Motor neuron (in vitro differentiated cells): ENCODE measurements around the gene C1orf53. TPM values are rescaled to one million over a fixed set of nuclear protein-coding genes. Genes with fewer than 3 reads are reported as not detected.
A peak's percentile ranks its signal among the peaks of the same experiment; 100 is the strongest.

Experiments used
- ATAC-seq, 8 experiments: fragments of 200-7000 bp; cut with Tn5 transposase; replicated peaks in 6 of 8; 2 replicates each; pipeline ENCODE4 v1.8.0; 2021; ENCODE audit warnings: mild to moderate bottlenecking in 8 of 8, moderate library complexity in 8 of 8
- H3K27ac ChIP-seq, 2 donors: fragments of 250-450 bp; sonication (Bioruptor Pico); 2 replicates each; pipeline ENCODE4 v1.9.0; 2021; ENCODE audit warnings: antibody characterized with exemption in 2 of 2, mild to moderate bottlenecking in 2 of 2, moderate library complexity in 1 of 2
- H3K4me1 ChIP-seq, 2 donors: fragments of 250-450 bp; sonication (Bioruptor Pico); replicated peaks in 1 of 2; 2 replicates each; pipeline ENCODE4 v1.6.1; 2021; ENCODE audit warnings: antibody characterized with exemption in 2 of 2, mild to moderate bottlenecking in 2 of 2, moderate library complexity in 1 of 2
- H3K4me3 ChIP-seq, 5 donors: fragments of 250-450 bp; sonication (Bioruptor Pico); 2 replicates each; pipeline ENCODE4 v1.9.0; 2021; ENCODE audit warnings: antibody characterized with exemption in 5 of 5, mild to moderate bottlenecking in 5 of 5, moderate library complexity in 4 of 5
- WGBS, 10 experiments: fragments of 450-650 bp; shearing (Covaris generic); methylation state at CpG; one replicate each; pipeline ENCODE4 v1.0.0; 2022; 5-methylcytosine and 5-hydroxymethylcytosine counted together
- in situ Hi-C, 9 experiments: fragments of 400-800 bp; cut with MboI; loops; one replicate each; pipeline ENCODE4 v1.15.0; 2021; ENCODE audit warnings: low sequenced_read_pairs in 9 of 9, low pct_unique_long_range_greater_than_20kb in 2 of 9; ENCODE audit not compliant: unreplicated experiment in 9 of 9
- total RNA-seq, 8 experiments: library from RNA; unstranded; fragments of 300-600 nt; gene quantifications; 2 replicates each; pipeline versions ENCODE4 v1.2.3 to v1.2.4, GENCODE V29; 2022

The C1orf53 gene
- total RNA-seq, 8 experiments from 2014 or later, result 4.3 to 40.9 (median 10.1) TPM

- H3K27ac ChIP-seq, result no peak overlapping the region
- in situ Hi-C loops, result no loop called here
- peaks cover 0 to 6% of the 10 kb centered on the region in 2 donors for H3K4me1 ChIP-seq
- ATAC-seq, result peak in 3 of 8 experiments; percentile 29 to 47 (median 38)
- no peak overlapping the region for H3K4me3 ChIP-seq
- 15 to 100% (median 39%) methylated on average over 1 to 2 of the region's 2 CpGs; no CpG with 5 or more reads in 2 of the 10 experiments for WGBS, 10 experiments
Observed at GRCh38 chr1:197890936-197891335, 11.5 kb upstream of the C1orf53 start.

- peaks cover 0 to 6% of the 10 kb centered on the region in 2 donors for H3K4me1 ChIP-seq
- no peak for ATAC-seq
- no peak overlapping the region for H3K4me3 ChIP-seq
- in situ Hi-C loops, result no loop called here
- H3K27ac ChIP-seq, result no peak overlapping the region
Observed at GRCh38 chr1:197892684-197893083, 9.7 kb upstream of the C1orf53 start.

GRCh38 chr1:197896301-197896700, 6.1 kb upstream of the C1orf53 start:
- 83 to 100% (median 90%) methylated on average over 1 to 2 of the region's 2 CpGs; no CpG with 5 or more reads in 4 of the 10 experiments for WGBS, 10 experiments
- ATAC-seq, result no peak
- in situ Hi-C loops, result no loop called here

GRCh38 chr1:197899037-197899436, 3.4 kb upstream of the C1orf53 start:
- 60 to 100% (median 89%) methylated on average over 1 of the region's 1 CpG; no CpG with 5 or more reads in 1 of the 10 experiments for WGBS, 10 experiments
- Histone ChIP-seq H3K4me3 (no peak overlapping the region), H3K4me1 (peaks cover 7 to 8% of the 10 kb centered on the region in 2 donors), H3K27ac (no peak overlapping the region)
- in situ Hi-C loops, result no loop called here
- ATAC-seq, result no peak

More at GRCh38 chr1:197896301-197896700, 6.1 kb upstream of the C1orf53 start:
- Histone ChIP-seq H3K4me3 (no peak overlapping the region), H3K27ac (no peak overlapping the region), H3K4me1 (peaks cover 0 to under 1% of the 10 kb centered on the region in 2 donors)

- H3K27ac ChIP-seq, result peak overlapping the region; percentile 89 to 95
Observed at GRCh38 chr1:197902131-197902453, 338 bp upstream of the C1orf53 start.

GRCh38 chr1:197903196-197903514, 725 bp downstream of the C1orf53 start:
- in situ Hi-C loops, result loop anchor here in 6 of 9 experiments (25.0 kb wide), 3 partner anchors 291 to 784 kb away; no protein-coding TSS in a partner anchor
- Histone ChIP-seq H3K4me3 (peak overlapping the region; percentile 69 to 97 (median 77)), H3K4me1 (peaks cover 8 to 9% of the 10 kb centered on the region in 2 donors), H3K27ac (no peak overlapping the region)
- WGBS, 10 experiments, result 0 to 33% (median 26%) methylated on average over 1 to 3 of the region's 3 CpGs; no CpG with 5 or more reads in 2 of the 10 experiments
- ATAC-seq, result peak in 2 of 8 experiments; percentile 16 to 38

More at GRCh38 chr1:197902131-197902453, 338 bp upstream of the C1orf53 start:
- Histone ChIP-seq H3K4me1 (peaks cover 8 to 9% of the 10 kb centered on the region in 2 donors), H3K4me3 (peak overlapping the region; percentile 69 to 97 (median 77))
- ATAC-seq, result no peak
- 0 to 44% (median 15%) methylated on average over 2 to 6 of the region's 6 CpGs; no CpG with 5 or more reads in 2 of the 10 experiments for WGBS, 10 experiments
- in situ Hi-C loops, result loop anchor here in 6 of 9 experiments (25.0 kb wide), 3 partner anchors 290 to 785 kb away; no protein-coding TSS in a partner anchor

- 30 to 87% (median 44%) methylated on average over 2 to 11 of the region's 11 CpGs; no CpG with 5 or more reads in 1 of the 10 experiments for WGBS, 10 experiments
- in situ Hi-C loops, result loop anchor here in 6 of 9 experiments (25.0 kb wide), 3 partner anchors 292 to 783 kb away; no protein-coding TSS in a partner anchor
- Histone ChIP-seq H3K27ac (no peak overlapping the region), H3K4me1 (peaks cover 8 to 14% of the 10 kb centered on the region in 2 donors), H3K4me3 (no peak overlapping the region)
- ATAC-seq, result no peak
Observed at GRCh38 chr1:197904126-197904787, 1.8 kb downstream of the C1orf53 start.

- Histone ChIP-seq H3K4me1 (peaks cover 8 to 18% of the 10 kb centered on the region in 2 donors), H3K27ac (no peak overlapping the region), H3K4me3 (no peak overlapping the region)
- 12 to 100% (median 52%) methylated on average over 2 to 5 of the region's 5 CpGs; no CpG with 5 or more reads in 1 of the 10 experiments for WGBS, 10 experiments
- in situ Hi-C loops, result loop anchor here in 6 of 9 experiments (25.0 kb wide), 3 partner anchors 294 to 781 kb away; no protein-coding TSS in a partner anchor
- no peak for ATAC-seq
Observed at GRCh38 chr1:197905699-197906351, 3.4 kb downstream of the C1orf53 start.

- Histone ChIP-seq H3K27ac (no peak overlapping the region), H3K4me3 (no peak overlapping the region), H3K4me1 (peaks cover 20 to 33% of the 10 kb centered on the region in 2 donors)
- no peak for ATAC-seq
- in situ Hi-C loops, result loop anchor here in 6 of 9 experiments (25.0 kb wide), 3 partner anchors 296 to 779 kb away; no protein-coding TSS in a partner anchor
- 0 to 100% (median 33%) methylated on average over 1 to 3 of the region's 3 CpGs; no CpG with 5 or more reads in 1 of the 10 experiments for WGBS, 10 experiments
Observed at GRCh38 chr1:197907846-197908616, 5.6 kb downstream of the C1orf53 start.

- Histone ChIP-seq H3K4me1 (peaks cover 21 to 38% of the 10 kb centered on the region in 2 donors), H3K4me3 (no peak overlapping the region), H3K27ac (no peak overlapping the region)
- peak in 1 of 8 experiments; percentile 43 for ATAC-seq
- in situ Hi-C loops, result loop anchor here in 6 of 9 experiments (25.0 kb wide), 3 partner anchors 296 to 779 kb away; no protein-coding TSS in a partner anchor
- WGBS, 10 experiments, result 0 to 14% (median 4%) methylated on average over 2 to 14 of the region's 14 CpGs; no CpG with 5 or more reads in 2 of the 10 experiments
Observed at GRCh38 chr1:197908716-197909220, 6.3 kb downstream of the C1orf53 start.

GRCh38 chr1:197909384-197909783, 7.0 kb downstream of the C1orf53 start:
- WGBS, 10 experiments, result 0 to 41% (median 10%) methylated on average over 1 to 8 of the region's 8 CpGs; no CpG with 5 or more reads in 2 of the 10 experiments
- Histone ChIP-seq H3K27ac (no peak overlapping the region), H3K4me3 (no peak overlapping the region), H3K4me1 (peaks cover 21 to 34% of the 10 kb centered on the region in 2 donors)
- in situ Hi-C loops, result loop anchor here in 6 of 9 experiments (25.0 kb wide), 3 partner anchors 297 to 778 kb away; no protein-coding TSS in a partner anchor
- ATAC-seq, result peak in 1 of 8 experiments; percentile 2
